ENCODE results near the gene NSD1.
A peak's percentile ranks its signal among the peaks of the same experiment; 100 is the strongest.
"Not testable (repeated sequence)": the region's sequence is repeated elsewhere in the genome, so short reads cannot be mapped to it uniquely, and the experiment has no call there.

Gene NSD1

DNA sequence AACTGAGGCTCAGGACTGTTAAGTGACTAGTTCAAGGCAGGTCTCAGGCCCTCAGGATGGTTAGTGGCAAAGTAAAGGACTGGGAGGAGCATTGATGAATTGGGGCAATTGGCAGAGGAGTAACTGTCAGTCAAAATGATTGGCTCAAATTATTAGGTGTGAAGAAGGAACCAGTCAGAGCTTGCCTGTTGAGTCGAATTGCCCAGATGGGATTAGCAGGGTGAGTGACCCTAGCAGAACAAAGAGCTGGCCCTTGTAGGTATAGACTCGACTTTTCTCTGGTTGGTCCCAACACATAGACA lies 2.6 kb upstream of the NSD1 start:
- DNase-seq, result no peak

DNA sequence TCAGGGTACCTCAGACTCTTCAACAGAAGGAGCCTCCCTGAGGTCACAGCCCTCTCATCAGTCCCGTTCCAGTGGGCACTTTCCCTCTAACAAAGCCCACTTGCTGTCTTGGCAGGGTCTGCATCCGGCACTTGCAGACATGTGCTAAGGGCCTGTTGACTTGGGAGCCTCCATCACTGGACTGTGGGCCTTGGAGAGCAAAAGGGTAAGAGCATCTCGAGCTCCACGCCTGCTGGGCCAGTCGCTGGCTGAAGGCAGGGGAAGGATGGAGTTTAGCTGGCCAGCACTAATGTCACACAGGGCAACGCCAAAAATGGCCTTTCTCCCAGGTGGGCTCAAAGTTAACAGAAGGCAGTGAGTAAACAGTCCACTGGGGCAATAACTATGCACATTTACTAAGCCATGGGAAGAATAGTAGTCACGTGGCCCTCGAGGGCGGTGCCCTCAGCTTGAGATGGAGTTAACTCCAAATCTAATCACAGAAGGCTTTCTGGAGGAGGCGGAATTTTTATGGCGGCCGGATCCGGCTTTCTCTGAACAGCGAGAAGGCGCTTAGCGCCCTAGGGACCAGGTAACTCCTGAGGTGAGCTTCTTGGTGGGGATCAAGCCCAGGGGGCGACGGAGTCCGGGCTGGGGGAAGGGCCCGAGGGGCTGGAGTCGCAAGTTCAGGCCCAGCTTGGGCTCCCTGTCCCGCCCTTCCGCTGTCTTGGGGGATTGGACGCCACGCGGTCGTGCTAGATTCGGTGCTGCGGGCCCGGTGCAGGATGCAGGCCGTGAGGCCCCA lies 2.0 kb upstream of the NSD1 start:
- no peak for DNase-seq

DNA sequence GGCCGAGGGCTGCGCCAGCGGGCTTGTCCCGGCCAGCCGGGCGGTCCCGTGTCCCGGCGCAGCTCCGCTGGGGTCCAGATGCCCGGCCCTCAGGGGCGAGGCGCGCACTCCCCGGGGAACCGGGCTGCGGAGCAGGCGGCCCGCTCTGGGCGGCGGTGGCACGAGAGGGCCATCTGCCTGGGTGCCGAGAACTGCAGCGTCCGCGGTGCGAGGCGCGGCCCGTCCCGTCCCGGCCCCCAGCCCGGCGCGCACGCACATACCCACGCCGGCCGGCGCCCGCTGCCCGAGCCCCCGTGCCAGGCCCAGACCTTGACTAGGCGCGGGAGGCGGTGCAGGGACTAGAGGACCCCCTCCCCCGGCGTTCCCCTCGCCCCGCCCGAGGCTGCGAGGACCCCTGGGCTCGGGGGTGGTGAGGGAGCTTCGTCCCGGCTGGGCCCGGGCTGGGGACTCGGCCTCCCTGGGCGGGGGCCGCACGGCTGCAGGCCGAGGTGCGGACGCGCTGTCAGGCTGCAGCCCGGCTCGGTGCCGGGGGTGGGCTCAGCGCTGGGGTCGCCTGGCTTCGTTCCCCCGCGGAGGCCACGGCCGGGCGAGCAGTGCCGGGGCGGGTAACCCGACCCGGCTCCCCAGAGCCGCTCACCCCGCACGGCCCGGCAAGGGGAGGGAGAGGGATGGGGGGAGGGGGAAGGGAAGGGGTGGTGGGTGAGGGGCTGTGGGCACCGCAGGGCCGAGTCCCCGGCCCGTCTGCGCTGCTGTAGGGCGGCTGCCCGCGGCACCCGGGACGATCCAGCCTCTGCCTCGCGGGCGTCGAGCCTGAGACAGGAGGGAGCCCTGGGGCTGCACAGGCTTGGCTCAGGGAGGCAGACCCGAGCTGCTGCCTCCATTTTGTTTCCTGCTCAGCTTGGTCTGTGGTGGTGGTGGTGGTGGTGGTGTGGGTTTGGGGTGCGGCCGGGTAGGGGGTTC lies 1.2 kb upstream of the NSD1 start:
- DNase-seq, result peak; percentile 63

DNA sequence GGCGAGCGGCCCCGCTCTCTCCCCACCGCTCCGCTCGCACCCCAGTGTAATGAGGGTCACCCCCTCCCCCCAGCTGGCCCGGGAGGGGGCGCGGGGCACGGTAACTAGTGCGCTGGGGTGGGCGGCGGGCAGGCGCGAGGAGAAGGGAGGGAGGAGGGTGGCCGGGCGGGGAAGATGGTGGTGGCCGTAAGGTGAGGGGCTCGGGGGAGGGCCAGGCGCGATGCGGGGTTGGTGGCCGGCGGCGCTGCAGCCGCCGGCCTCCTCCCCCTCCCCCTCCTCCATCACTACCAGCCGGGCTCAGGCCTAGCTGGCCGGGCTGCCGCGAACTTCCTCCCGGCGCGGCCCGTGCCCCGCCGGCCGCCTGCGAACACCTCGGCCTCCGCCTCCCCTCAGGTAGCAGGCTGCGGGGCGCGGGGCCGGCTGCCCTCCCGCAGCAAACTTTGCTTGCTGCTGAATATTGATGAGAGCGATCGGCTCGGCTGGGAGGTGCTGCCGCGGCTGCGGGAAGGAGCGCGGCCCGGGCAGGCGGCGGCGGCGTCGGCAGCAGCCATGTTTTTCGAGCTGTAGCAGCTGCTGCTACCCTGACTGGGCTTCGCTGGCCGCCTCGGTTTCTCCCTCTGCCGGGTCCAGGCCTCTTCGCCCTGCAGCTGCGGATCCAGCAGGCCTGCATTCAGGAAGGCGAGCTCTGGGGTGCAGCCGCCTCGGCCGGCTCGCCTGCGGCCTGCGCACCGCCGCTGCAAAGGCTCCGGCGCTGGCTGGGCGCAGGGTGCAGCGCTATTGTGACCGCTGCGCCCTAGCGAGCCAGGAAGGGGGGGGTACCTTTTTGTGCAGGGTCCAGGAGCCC lies 502 bp downstream of the NSD1 start:
- peak; percentile 59 for DNase-seq

DNA sequence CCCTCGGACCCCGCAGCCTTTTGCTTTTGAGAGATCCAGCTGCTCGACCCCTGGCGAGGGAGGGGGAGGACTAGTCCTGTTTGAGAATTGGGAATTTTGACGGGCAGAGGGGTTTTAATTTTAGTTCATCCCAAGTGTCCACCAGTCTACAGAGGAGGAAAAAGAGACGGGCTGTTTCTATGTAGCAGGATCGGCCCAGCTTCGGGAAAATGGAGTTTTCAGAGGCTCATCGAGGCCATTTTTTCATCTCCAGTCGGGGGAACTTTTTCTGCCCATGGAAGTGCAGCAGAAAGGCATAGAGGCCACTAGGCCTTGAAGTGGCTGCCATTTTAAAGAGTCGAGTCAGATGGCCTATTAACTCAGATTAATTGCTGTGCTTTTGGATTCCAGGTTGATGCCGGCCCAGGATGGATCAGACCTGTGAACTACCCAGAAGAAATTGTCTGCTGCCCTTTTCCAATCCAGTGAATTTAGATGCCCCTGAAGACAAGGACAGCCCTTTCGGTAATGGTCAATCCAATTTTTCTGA lies 1.2 kb downstream of the NSD1 start:
- no peak for DNase-seq

DNA sequence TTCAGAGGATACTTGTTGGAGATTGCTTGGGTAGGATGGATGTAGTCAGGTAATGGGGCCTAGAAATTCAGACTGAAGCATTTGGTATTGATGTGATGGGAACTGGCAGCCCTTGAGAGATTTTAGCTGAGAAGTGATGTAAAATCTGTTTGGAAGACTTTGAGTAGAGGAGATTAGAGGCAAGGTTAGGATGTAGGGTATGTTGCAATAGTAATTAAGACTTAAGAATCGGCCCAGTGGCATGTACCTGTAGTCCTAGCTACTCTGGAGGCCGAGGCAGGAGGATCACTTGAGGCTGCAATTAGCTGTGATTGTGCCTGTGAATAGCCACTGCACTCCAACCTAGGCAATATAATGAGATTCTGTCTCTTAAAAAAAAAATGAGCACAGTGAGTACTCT lies 6.7 kb downstream of the NSD1 start:
- DNase-seq, result no peak

DNA sequence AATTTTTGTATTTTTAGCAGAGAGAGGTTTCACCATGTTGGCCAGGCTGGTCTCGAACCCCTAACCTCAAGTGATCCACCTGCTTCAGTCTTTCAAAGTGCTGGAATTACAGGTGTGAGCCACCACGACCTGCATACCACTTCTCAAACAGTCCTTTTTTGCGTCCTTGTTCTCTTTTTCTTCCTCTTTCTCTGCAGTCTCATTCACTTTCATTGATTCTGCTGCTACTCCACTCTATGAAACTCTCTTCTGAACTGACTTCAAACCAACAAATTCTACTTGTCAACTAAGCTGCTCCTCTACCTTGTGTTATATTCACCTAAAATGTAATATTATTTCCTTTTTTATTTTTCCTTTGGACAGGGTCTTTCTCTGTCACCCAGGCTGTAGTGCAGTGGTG lies 7.9 kb downstream of the NSD1 start:
- DNase-seq, result no peak

DNA sequence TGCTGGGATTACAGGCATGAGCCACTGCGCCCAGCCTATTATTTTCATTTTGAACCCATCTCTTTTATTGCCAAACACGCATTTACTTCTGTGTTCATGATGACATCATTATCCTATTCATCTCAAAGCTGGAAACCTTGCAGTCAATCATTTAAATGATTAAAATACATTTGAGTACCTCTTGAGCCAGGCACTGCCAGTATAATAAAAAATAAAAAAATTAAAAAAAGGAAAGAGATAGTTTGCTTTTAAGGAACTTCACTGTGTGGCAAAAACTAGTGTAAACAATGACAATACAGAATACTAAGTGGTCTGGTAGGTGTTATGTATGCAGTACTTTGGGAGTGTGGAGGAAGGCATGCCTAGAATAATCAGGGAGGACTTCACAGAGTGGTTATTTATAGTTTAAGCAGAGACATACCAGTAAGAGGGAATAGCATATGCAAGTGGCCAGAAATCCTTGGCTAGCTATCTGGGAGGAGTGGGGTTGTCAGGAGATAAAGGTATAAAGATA lies 8.6 kb downstream of the NSD1 start:
- DNase-seq, result no peak

DNA sequence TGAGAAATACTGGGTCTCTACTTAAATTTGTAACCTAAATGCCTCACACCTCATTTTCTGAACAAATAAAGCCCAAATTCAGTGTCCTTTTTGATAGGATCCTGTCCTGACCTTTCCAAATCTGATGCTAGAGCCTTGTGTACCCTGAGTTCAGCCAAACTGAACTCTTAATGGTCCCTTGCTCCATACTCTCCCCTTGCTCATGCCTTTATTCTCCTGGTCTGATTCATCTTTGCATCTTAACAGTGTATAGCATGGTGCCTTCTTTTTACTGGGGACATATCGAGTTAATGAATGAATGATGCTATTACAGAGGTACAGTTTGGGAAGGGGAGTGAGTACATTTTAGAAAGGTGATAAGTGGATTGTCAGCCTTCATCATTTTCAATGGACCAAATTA lies 9.2 kb downstream of the NSD1 start:
- DNase-seq, result no peak

DNA sequence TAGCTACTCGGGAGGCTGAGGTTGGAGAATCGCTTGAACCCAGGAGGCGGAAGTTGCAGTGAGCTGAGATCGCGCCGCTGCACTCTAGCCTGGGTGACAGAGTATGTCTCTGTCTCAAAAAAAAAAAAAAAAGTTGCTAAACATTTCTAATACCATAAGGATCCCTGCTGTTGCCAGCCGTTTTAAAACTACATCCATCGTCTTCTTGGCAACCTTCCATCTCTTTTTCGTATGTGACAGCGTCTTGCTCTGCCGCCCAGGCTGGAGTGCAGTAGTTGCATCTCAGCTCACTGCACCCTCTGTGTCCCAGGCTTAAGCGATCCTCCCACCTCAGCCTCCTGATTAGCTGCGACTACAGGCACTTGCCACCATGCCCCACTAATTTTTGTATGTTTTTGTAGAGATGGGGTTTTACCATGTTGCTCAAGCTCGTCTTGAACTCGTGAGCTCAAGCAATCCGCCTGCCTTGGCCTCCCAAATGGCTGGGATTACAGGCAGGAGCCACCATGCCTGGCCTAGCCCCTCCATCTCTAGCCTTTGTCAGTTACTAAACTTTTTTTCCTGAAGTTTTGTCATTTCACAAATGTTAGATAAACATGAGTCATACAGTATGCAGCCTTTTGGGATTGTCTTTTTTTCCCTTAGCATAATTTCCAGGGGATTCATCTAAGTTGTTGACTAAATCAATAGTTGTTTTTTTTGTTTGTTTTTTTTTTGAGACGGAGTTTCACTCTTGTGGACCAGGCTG lies 13.5 kb downstream of the NSD1 start:
- no peak for DNase-seq

DNA sequence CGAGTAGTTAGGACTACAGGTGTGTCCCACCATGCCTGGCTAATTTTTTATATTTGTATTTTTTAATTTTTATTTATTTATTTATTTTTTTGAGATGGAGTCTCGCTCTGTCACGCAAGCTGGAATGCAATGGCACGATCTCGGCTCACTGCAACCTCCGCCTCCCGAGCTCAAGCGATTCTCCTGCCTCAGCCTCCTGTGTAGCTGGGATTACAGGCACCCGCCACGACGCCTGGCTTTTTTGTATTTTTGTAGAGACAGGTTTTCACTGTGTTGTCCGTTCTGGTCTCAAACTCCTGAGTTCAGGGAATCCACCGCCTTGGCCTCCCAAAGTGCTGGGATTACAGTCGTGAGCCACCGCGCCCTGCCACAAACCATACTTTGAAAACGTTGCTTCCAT lies 16.5 kb downstream of the NSD1 start:
- not testable (repeated sequence) for DNase-seq

DNA sequence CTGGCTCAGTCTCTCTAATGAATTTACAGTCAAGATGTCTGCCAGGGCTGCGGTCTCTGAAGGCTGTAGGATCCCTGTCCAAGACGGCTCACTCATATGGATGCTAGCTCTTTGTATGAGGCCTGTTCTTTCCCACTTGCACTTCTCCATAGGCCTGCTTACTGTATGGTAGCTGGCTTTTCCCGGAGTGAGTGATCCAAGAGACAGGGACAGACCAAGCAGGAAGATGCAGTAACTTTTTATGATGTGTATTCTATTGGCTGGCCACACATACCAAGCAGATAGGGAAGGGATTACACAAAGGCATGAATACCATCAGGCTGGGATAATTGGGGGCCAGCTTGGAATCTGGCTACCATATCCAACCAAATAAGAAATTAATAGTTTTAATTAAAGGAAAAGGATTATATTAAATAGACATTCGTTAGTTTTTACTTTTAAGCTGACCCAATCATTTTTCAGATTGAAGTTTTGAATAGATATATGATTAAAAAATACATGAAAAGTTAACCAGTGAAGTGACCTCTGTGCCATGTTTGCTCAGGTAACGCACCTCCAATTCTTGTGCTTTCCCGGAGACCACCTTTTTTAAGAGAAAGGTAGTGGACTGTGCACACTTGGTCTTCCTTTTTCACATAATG lies 20.6 kb downstream of the NSD1 start:
- no peak for DNase-seq

DNA sequence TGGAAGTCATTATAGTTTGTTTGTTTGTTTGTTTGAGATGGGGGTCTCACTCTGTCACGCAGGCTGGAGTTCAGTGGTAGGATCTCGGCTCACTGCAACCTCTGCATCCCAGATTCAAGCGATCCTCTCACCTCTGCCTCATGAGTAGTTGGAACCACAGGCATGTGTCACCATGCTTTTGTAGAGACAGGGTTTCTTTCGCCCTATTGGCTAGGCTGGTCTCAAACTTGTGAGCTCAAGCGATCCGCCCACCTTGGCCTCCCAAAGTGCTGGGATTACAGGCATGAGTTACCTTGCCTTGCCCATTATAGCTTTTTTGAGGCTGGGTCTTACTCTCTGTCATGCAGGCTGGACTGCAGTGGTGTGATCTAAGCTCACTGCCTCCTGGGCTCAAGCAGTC lies 28.8 kb downstream of the NSD1 start:
- no peak for DNase-seq

DNA sequence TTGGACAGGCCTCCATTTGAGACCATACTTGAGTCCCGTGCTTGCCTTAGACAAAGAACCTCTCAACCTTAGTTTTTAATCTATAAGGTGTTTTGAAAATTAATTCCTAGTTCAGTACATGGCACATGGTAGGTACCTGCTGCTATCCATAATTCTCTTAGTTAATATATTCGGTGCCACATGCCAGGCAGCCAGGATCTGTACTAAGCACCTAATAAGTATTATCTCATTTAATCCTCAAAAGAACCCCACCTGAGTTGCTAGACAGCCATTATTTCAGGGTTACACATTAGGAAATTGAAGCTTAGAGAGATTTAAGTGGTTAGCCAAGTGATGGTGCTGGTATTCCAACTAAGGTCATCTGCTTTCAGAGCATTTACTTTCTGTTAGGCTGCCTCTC lies 29.9 kb downstream of the NSD1 start:
- DNase-seq, result no peak

DNA sequence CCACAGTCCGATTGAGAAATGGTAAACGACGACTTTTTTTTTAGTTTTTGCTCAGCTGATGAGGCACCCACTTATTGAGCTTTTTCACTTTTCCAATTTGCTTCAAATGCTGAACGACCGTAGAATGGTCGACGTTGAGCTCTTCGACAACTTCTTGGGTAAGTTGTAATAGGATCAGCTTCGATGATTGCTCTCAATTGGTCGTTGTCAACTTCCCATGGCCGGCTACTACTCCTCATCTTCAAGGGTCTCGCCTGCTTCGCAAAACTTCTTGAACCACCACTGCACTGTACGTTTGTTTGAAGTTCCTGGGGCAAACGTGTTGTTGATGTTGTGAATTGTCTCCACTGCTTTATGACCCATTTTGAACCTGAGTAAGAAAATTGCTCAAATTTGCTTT lies 35.7 kb downstream of the NSD1 start:
- no peak for DNase-seq

DNA sequence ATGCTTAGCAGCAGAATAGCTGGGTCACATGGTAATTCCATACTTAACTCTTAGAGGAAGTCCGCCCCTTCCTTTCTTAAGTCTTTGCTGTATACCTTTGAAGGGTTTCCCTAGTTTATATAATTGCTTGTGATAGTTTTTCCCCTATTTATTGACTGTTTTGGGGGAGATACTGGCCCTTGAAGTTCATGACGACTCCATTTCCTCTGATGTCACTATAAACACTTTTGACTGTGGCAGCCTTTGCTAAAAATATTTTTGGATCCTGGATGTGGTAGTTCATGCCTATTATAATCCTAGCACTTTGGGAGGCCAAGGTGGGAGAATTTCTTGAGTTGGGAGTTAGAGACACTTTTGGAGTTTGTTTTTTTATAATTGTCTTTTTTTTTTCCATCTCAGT lies 38.4 kb downstream of the NSD1 start:
- no peak for DNase-seq

DNA sequence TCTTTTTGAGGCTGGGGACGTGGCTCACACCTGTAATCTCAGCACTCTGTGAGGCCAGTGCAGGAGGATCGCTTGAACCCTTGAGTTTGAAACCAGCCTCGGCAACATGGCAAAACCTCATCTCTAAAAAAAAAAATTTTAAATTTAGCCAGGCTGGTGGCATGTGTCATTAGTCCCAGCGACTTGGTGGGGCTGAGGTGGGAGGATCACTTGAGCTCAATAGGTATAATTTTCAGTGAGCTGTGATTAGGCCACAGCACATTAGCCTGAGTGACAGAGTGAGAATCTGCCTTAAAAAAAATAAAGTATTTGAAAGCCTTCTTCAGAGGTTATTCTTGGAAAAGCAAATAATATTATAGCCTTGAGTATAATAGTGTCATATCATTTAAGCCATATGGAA lies 41.8 kb downstream of the NSD1 start:
- DNase-seq, result no peak

DNA sequence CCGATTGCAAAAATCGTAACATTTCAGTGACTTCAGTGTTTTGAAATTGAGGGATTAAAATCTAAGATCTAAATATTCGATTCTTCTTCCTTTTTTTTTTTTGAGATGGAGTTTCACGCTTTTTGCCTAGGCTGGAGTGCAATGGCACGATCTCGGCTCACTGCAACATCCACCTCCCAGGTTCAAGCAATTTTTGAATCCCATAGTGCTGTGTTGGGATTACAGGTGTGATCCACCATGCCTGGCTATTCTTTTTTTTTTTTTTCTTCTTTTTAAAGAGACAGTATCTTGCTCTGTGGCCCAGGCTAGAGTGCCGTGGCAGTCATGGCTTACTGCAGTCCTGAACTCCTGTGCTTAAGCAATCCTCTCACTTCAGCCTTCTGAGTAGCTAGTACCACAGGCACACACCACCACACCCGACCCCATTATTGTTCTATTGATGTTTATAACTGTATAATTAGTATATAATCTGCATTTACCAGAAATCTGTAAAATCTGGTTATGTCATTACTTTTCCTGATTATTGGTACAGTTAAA lies 42.7 kb downstream of the NSD1 start:
- DNase-seq, result no peak

DNA sequence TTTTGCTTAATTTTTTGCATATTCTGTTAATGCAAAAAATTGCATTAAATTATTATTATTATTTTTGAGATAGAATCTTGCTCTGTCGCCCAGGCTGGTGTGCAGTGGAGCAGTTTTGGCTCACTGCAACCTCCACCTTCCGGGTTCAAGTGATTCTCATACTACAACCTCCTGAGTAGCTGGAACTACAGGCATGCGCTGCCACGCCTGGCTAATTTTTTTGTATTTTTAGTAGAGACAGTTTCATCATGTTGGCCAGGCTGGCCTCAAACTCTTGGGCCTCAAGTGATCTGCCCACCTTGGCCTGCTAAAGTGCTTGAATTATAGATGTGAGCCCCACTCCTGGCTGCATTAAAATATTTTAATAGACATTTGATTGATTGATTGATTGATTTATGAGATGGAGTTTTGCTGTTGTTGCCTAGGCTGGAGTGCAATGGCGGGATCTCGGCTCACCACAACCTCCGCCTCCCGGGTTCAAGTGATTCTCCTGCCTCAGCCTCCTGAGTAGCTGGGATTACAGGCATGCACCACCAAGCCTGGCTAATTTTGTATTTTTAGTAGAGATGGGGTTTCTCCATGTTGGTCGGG lies 44.4 kb downstream of the NSD1 start:
- DNase-seq, result not testable (repeated sequence)

DNA sequence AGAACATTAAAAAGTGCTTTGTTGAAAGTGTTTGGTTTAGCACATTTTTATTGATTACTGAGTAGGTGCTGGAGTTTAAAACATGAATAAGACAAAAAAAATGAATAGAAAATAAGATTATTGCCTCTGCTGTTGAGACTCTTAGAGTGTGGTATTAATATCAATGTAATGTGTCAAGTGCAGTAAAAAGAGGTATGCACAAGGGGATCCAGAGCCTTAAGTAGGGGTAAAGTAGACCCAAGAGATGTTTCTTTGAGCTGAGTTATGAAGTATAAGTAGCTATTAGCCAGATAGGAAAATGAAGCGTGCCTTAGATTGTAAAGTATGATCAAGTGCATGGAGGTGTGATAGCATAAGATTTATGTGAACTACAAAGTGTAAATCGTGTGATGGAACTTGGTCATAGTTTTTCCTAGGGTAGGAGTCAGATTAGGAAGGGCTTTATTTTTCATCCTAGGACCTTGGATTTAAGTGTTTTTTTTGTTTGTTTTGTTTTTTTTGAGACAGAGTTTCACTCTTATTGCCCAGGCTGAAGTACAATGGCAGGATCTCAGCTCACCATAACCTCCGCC lies 45.2 kb downstream of the NSD1 start:
- DNase-seq, result no peak

DNA sequence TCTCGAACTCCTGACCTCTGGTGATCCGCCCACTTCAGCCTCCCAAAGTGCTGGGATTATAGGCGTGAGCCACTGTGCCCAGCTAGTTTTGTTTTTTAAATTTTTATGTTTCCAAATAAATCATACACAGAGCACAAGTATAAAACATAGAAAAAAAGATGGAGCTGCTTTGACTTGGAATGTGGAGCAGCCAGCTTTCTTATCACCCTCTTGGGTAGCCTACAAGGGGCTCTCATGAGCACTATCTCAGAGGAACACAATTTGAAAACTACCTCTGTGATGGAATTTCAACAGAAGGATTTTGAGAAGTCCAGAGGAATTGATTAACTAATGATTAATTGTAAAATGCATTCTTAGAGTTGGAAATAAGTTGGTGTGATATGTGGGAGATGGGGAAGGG lies 45.9 kb downstream of the NSD1 start:
- DNase-seq, result no peak
